ENCODE data around the gene PAFAH2. TPM values are rescaled to one million over a fixed set of nuclear protein-coding genes. Genes with fewer than 3 reads are reported as not detected.
A peak's percentile ranks its signal among the peaks of the same experiment; 100 is the strongest.
"Not testable (repeated sequence)": the region's sequence is repeated elsewhere in the genome, so short reads cannot be mapped to it uniquely, and the experiment has no call there.

PAFAH2 gene
- polyA plus RNA-seq, 1 donor from 2014 or later, result 8.6 TPM

DNA sequence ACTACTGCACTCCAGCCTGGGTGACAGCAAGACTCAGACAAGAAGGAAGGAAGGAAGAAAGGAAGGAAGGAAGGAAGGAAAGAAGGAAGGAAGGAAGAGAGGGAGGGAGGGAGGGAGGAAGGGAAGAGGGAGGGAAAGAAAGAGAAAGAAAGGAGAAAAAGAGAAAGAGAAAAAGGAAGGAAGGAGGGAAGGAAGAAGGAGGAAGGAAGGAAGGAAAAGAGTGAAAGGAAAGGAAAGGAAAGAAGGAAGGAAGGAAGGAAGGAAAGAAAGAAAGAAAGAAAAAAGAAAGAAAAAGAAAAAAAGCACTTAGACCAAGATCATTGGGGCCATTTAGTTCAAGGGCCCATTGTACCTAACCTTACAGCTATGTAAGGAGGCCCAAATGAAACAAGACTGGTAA, 42.3 kb downstream of the PAFAH2 start:
- Mint-ChIP-seq H3K4me3 (no peak overlapping the region), H3K9me3 (peaks cover 0 to 3% (median 0%) of the 10 kb centered on the region in 3 donors), H3K27ac (no peak overlapping the region), H3K27me3 (no peaks in the 10 kb centered on the region), H3K36me3 (peaks cover 10% of the 10 kb centered on the region), H3K4me1 (peaks cover 0 to 2% (median 0%) of the 10 kb centered on the region in 3 donors)

DNA sequence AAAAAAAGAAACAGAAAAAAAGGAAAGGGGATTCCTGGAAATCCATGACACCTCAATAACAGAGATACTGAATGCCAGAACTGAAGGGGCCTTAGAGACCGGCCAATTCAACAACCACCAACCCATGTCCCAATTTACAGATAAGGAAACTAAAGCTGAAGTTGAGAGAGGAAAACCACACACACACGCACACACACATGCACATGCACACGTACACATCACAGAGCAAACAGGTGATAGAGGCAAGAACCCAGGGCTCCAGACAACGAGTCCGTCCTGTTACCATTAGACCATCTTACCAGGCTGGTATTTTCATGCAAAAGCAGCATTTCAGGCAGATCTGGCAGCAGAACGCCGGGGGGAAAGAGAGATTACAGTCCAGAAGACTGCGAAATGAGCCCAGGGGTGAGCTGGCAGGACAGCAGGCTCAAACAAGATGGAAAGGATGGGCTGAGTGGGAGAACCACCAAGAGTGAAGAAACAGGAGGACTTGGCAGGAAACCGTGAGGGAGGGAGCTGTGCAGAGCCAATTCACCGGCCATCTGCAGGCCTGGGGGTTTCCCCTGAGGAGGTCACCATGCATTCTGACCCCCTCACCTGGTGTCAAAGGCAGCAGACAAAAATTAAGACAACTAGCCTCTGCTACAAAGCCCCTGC, 43.5 kb downstream of the PAFAH2 start:
- no peaks in the 10 kb centered on the region for H3K27me3 Mint-ChIP-seq
- H3K36me3 Mint-ChIP-seq, result peaks cover 10% of the 10 kb centered on the region
- H3K27ac Mint-ChIP-seq, result no peak overlapping the region
- no peak overlapping the region for H3K4me3 Mint-ChIP-seq
- H3K4me1 Mint-ChIP-seq, result peaks cover 0 to 2% (median 0%) of the 10 kb centered on the region in 3 donors
- peaks cover 0 to 3% (median 0%) of the 10 kb centered on the region in 3 donors for H3K9me3 Mint-ChIP-seq

DNA sequence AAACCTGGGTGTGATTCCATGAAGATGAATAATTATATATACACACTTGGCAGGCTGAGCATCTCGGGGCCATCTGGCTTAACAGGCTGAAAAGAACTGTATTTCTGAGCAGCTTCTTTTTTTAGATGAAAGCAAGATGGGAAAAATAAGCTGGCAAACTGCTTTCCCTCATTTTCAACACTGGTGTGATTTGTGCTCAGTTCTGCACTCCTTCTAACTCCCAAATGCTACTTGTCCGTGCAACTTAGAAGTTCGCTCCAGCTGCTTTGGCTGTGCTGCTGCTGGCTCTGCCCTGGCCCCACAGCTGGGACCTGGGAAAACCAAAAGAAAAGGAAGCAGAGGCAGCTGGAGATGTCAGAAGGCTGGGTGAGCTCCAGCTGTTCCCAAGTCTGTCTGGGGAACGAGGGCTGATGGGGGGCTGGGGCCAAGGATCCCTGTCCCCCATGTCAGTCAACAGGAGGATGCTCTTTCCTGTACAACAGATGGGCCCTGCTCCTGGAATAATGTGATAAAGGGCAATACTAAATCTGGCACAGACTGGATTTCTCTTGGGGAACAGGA, 44.9 kb downstream of the PAFAH2 start:
- H3K27me3 Mint-ChIP-seq, result no peaks in the 10 kb centered on the region
- no peak overlapping the region for H3K4me3 Mint-ChIP-seq
- peaks cover 0 to 2% (median 0%) of the 10 kb centered on the region in 3 donors for H3K4me1 Mint-ChIP-seq
- H3K27ac Mint-ChIP-seq, result no peak overlapping the region
- no peaks in the 10 kb centered on the region for H3K9me3 Mint-ChIP-seq
- H3K36me3 Mint-ChIP-seq, result peaks cover 5% of the 10 kb centered on the region

DNA sequence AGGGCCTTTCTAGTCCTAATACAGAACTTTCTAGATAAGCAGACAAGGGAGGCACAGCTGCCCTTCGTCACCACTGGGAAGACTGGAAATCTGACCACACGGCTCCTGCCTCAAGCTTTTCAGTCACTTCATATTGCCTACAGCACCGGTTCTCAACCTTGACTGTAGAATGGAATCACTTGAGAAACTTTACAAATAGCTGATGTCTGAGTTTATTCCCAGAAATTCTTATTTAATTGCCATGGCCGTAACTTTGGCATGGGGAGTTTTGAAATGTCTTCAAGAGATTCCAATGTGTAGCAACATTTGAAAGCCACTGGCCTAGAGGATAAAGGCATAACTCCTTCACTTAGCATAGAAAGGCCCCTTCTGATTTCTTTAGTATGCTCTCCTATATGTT, 49.2 kb downstream of the PAFAH2 start:
- no peaks in the 10 kb centered on the region for H3K4me1 Mint-ChIP-seq
- no peak overlapping the region for H3K4me3 Mint-ChIP-seq
- peaks cover 0 to 4% (median 0%) of the 10 kb centered on the region in 3 donors for H3K9me3 Mint-ChIP-seq
- H3K27ac Mint-ChIP-seq, result no peak overlapping the region
- H3K27me3 Mint-ChIP-seq, result no peaks in the 10 kb centered on the region
- H3K36me3 Mint-ChIP-seq, result peaks cover 2% of the 10 kb centered on the region

DNA sequence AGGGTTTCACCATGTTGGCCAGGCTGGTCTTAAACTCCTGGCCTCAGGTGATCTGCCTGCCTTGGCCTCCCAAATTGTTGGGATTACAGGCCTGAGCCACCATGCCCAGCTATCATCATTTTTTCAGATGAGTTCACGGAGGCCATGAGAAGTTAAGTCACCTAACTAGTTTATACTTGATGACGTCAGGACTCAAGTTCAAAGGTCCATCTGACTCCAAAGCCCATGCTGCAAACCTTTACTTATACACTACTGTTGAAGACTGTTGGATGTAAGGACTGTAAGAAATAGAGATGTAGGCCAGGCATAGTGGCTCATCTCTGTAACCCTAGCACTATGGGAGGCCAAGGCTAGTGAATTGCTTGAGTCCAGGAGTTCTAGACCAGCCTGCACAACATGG, 50.8 kb downstream of the PAFAH2 start:
- H3K36me3 Mint-ChIP-seq, result peaks cover 5% of the 10 kb centered on the region
- no peak overlapping the region for H3K27ac Mint-ChIP-seq
- peaks cover 0 to 12% (median 6%) of the 10 kb centered on the region in 3 donors for H3K9me3 Mint-ChIP-seq
- no peaks in the 10 kb centered on the region for H3K4me1 Mint-ChIP-seq
- H3K4me3 Mint-ChIP-seq, result no peak overlapping the region
- H3K27me3 Mint-ChIP-seq, result no peaks in the 10 kb centered on the region

DNA sequence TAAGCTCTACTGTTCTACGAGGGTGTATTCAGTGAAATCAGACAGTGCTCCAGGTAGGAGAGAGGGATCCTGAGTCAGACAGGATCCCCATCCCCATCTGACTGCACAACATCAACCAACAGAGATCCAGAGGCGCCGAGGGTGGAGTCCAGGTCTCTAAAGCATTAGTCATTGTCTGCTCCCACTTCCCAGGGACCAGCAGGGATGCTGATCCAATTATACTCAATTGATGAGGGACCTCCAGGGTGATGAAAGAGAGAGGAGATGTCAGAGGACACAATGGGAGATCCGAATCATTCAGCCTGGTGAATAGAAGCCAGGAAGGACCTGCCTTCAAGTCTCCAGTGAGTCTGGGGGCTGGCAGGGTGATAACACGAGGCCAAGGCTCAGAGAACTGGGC, 52.1 kb downstream of the PAFAH2 start:
- H3K27ac Mint-ChIP-seq, result no peak overlapping the region
- no peak overlapping the region for H3K4me3 Mint-ChIP-seq

DNA sequence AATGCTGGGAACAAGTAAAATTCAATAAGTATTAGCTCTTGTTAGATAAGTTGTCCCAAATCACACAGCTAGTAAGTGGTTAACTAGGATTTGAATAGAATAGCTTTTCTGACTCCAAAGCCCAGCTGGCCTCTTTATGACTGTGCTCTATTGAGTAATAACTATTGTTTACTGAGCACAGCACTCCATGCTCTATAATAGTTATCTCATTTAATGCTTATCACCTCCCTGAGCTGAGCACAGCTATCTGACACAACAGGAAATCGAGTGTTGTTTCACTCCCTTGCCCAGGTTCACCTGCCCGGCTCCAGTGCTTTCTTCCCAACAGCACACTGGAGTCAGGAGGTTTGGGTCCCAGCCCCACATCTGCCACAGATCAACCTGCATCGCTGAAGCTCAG, 52.9 kb downstream of the PAFAH2 start:
- no peaks in the 10 kb centered on the region for H3K4me1 Mint-ChIP-seq
- H3K27ac Mint-ChIP-seq, result no peak overlapping the region
- H3K9me3 Mint-ChIP-seq, result peaks cover 0 to 12% (median 6%) of the 10 kb centered on the region in 3 donors
- peaks cover 5% of the 10 kb centered on the region for H3K36me3 Mint-ChIP-seq
- H3K4me3 Mint-ChIP-seq, result no peak overlapping the region
- H3K27me3 Mint-ChIP-seq, result no peaks in the 10 kb centered on the region

More for the DNA sequence above, 52.1 kb downstream of the PAFAH2 start:
- H3K9me3 Mint-ChIP-seq, result peaks cover 0 to 12% (median 6%) of the 10 kb centered on the region in 3 donors
- no peaks in the 10 kb centered on the region for H3K27me3 Mint-ChIP-seq
- H3K36me3 Mint-ChIP-seq, result peaks cover 5% of the 10 kb centered on the region
- no peaks in the 10 kb centered on the region for H3K4me1 Mint-ChIP-seq

GRCh38 chr1:25943511-25943910, 54.4 kb downstream of the PAFAH2 start:
- H3K27ac Mint-ChIP-seq, H3K4me1 Mint-ChIP-seq, H3K36me3 Mint-ChIP-seq, H3K27me3 Mint-ChIP-seq: not testable (repeated sequence)
- H3K4me3 Mint-ChIP-seq, result peak overlapping the region in 1 of 4 donors; percentile 47
- peaks cover 0 to 12% (median 6%) of the 10 kb centered on the region in 3 donors for H3K9me3 Mint-ChIP-seq

DNA sequence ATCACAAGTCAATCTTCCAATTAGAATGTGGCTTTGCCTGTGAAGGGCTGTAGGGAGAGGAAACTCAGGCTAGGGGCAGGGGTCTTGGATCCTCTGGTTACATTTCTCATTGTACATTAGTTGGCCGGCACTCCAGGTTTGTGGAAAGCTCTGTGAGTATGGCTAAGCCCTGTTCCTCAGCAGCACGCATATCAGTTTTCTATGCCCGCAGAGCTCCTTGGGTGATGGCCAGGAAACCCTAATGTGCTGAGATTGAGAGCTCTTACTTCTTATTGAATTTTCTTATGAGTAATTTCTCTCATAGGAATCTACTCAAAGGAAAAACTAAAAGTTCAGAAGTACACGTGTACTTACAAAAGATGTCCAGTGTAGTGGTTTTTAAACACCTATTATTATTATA, 60.9 kb downstream of the PAFAH2 start:
- Mint-ChIP-seq H3K36me3 (peaks cover 2% of the 10 kb centered on the region), H3K9me3 (no peaks in the 10 kb centered on the region), H3K4me3 (no peak overlapping the region), H3K4me1 (no peaks in the 10 kb centered on the region), H3K27me3 (peaks cover 5% of the 10 kb centered on the region), H3K27ac (no peak overlapping the region)

- Mint-ChIP-seq H3K36me3 (peaks cover 5% of the 10 kb centered on the region), H3K27me3 (peaks cover 18% of the 10 kb centered on the region), H3K4me3 (no peak overlapping the region), H3K9me3 (no peaks in the 10 kb centered on the region), H3K4me1 (peaks cover 0 to 2% (median 0%) of the 10 kb centered on the region in 3 donors), H3K27ac (no peak overlapping the region)
These were observed 64.1 kb downstream of the PAFAH2 start for GRCh38 chr1:25933479-25934365.

- H3K4me3 Mint-ChIP-seq, H3K27ac Mint-ChIP-seq, H3K4me1 Mint-ChIP-seq, H3K9me3 Mint-ChIP-seq, H3K36me3 Mint-ChIP-seq: not testable (repeated sequence)
- peaks cover 20% of the 10 kb centered on the region for H3K27me3 Mint-ChIP-seq
These were observed 65.0 kb downstream of the PAFAH2 start for GRCh38 chr1:25932811-25933400.

- Mint-ChIP-seq H3K27ac (no peak overlapping the region), H3K9me3 (no peaks in the 10 kb centered on the region), H3K36me3 (peaks cover 5% of the 10 kb centered on the region), H3K4me3 (no peak overlapping the region), H3K4me1 (peaks cover 0 to 2% (median 0%) of the 10 kb centered on the region in 3 donors), H3K27me3 (peaks cover 21% of the 10 kb centered on the region)
These were observed 65.5 kb downstream of the PAFAH2 start for GRCh38 chr1:25932321-25932720.

DNA sequence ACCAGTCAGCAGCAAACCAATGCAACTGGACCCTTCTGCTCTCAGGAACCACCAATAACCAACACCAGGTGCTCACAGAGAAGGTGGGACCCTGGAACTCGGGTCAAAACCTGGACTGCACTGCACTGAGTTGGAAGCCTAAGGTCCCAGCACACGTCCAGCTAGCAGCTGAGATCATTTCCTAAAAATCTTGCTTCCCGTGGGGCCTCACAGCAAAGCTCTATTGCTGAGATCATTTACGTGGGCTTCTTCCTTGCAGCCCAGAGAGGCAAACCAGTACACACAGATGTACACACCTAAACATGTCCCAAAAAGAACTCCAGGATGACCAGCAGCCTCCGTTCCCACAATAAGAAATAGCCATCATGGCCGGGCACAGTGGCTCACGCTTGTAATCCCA, 68.8 kb downstream of the PAFAH2 start:
- Mint-ChIP-seq H3K4me3 (peak overlapping the region in 1 of 4 donors; percentile 21), H3K27ac (no peak overlapping the region), H3K36me3 (peaks cover 5% of the 10 kb centered on the region), H3K27me3 (peaks cover 25% of the 10 kb centered on the region), H3K9me3 (no peaks in the 10 kb centered on the region), H3K4me1 (peaks cover 0 to 2% (median 0%) of the 10 kb centered on the region in 3 donors)

DNA sequence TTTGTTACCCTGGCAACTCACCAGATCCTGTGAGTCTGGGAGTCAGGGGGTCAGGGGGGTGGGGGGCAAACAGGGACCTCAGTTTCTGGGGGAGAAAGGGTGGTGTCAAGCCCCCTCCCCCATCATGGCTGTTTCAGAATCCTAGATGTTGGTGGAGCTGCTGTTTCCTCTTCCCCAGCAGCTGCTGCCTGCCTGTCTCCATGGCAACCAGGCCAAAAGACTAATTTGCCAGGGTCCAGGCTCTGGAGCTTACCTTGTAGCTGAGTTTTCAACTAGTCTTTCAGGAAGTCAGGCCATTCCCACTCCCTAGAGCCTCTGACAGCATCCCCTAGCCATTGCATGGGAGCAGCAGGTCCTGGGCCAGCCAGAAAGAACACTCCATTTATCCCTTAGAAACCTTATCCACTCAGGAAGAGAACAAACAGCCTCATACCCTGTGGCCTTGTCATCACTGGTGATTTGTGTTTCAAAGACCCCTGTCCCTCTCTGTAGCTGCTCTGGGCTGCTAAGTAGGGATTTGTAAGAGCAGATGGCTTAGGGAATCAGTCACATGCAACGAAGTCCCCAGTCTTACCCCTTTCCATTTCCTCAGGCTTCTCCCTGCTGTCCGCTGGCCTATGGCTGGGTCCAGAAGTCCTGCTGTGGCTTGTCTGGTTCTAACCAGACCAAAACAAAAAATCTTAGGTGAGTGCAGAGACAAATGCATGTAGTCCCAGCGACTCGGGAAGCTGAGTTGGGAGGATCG, 70.2 kb downstream of the PAFAH2 start:
- Mint-ChIP-seq H3K27ac (peak overlapping the region in 1 of 3 donors; percentile 18), H3K4me3 (no peak overlapping the region), H3K27me3 (peaks cover 30% of the 10 kb centered on the region), H3K9me3 (no peaks in the 10 kb centered on the region), H3K36me3 (peaks cover 5% of the 10 kb centered on the region), H3K4me1 (peaks cover 0 to 4% (median 2%) of the 10 kb centered on the region in 3 donors)
